T-helper 17 cell (primary cell): ENCODE measurements around the gene SUPT3H. TPM values are rescaled to one million over a fixed set of nuclear protein-coding genes. Genes with fewer than 3 reads are reported as not detected.

Source experiments
- ATAC-seq: fragments of 150-1000 bp; cut with Tn5 transposase; 2 replicates; pipeline ENCODE4 v1.10.0; 2021; ENCODE audit warnings: mild to moderate bottlenecking, moderate library complexity
- DNase-seq, 3 donors: peaks; one replicate each; pipeline versions ENCODE4 v3.0.0 to v3.0.0-alpha.2; 2020 to 2021
- H3K9me3 ChIP-seq: one replicate; pipeline ENCODE4 v1.7.0; 2013; ENCODE audit warnings: low read length, mild to moderate bottlenecking; ENCODE audit not compliant: control insufficient read depth, poor library complexity, severe bottlenecking
- H3K27ac Mint-ChIP-seq: one replicate; pipeline ENCODE4 v1.8.0; 2022; ENCODE audit warnings: mild to moderate bottlenecking, moderate library complexity, mixed read lengths
- H3K27me3 Mint-ChIP-seq: one replicate; pipeline ENCODE4 v1.8.0; 2022; ENCODE audit warnings: mixed read lengths
- H3K36me3 Mint-ChIP-seq: one replicate; pipeline ENCODE4 v1.8.0; 2022; ENCODE audit warnings: low read depth, mixed read lengths
- H3K4me1 Mint-ChIP-seq: one replicate; pipeline ENCODE4 v1.8.0; 2022; ENCODE audit warnings: mild to moderate bottlenecking, mixed read lengths
- H3K4me3 Mint-ChIP-seq: one replicate; pipeline ENCODE4 v1.8.0; 2022; ENCODE audit warnings: mild to moderate bottlenecking, moderate library complexity, mixed read lengths
- total RNA-seq, 4 donors: library from RNA in 2 of 4; stranded (reverse) in 2 of 4; gene quantifications; one replicate each; pipeline ENCODE4 v1.2.3 and lab custom pipeline; 2022 to 2026

The SUPT3H gene
- total RNA-seq, 2 donors from 2014 or later: 10.8 to 17.6 TPM

GRCh38 chr6:45327956-45328522 lies 49.7 kb downstream of the SUPT3H start, which contains the start of gene RUNX2:
Gene RUNX2 (plus strand): TSS chr6:45328330. CDS start chr6:45328727, 397 bp downstream.
- DNase-seq (no peak), ATAC-seq (no peak)
- H3K4me3 Mint-ChIP-seq: peak within 1 kb of the TSS; percentile 57
- no peaks in the 10 kb centered on the region for H3K27me3 Mint-ChIP-seq
- no peaks in the 10 kb centered on the region for H3K36me3 Mint-ChIP-seq
- H3K9me3 ChIP-seq: no peaks in the 10 kb centered on the region
- peak within 1 kb of the TSS; percentile 41 for H3K27ac Mint-ChIP-seq
- H3K4me1 Mint-ChIP-seq: peaks cover 12% of the 10 kb centered on the region

GRCh38 chr6:45326698-45327417 lies 50.9 kb downstream of the SUPT3H start:
- no peak for DNase-seq
- no peak for ATAC-seq
- H3K4me3 Mint-ChIP-seq: no peak overlapping the region
- H3K4me1 Mint-ChIP-seq: peaks cover 12% of the 10 kb centered on the region
- H3K27me3 Mint-ChIP-seq: no peaks in the 10 kb centered on the region
- H3K27ac Mint-ChIP-seq: peak overlapping the region; percentile 41
- no peaks in the 10 kb centered on the region for H3K9me3 ChIP-seq
- no peaks in the 10 kb centered on the region for H3K36me3 Mint-ChIP-seq

GRCh38 chr6:45323656-45324224 lies 54.0 kb downstream of the SUPT3H start:
- H3K27ac Mint-ChIP-seq: peak overlapping the region; percentile 37
- no peak for DNase-seq
- no peaks in the 10 kb centered on the region for H3K27me3 Mint-ChIP-seq
- ATAC-seq: peak; percentile 57
- H3K4me1 Mint-ChIP-seq: peaks cover 13% of the 10 kb centered on the region
- H3K36me3 Mint-ChIP-seq: no peaks in the 10 kb centered on the region
- H3K9me3 ChIP-seq: no peaks in the 10 kb centered on the region
- no peak overlapping the region for H3K4me3 Mint-ChIP-seq

GRCh38 chr6:45320349-45320748 lies 57.4 kb downstream of the SUPT3H start:
- Mint-ChIP-seq H3K27me3 (no peaks in the 10 kb centered on the region), H3K36me3 (peaks cover 2% of the 10 kb centered on the region), H3K27ac (no peak overlapping the region), H3K4me3 (no peak overlapping the region), H3K4me1 (peaks cover 13% of the 10 kb centered on the region)
- H3K9me3 ChIP-seq: no peaks in the 10 kb centered on the region
- ATAC-seq (no peak), DNase-seq (no peak)

- Mint-ChIP-seq H3K36me3 (peaks cover 2% of the 10 kb centered on the region), H3K4me1 (peaks cover 24% of the 10 kb centered on the region), H3K27ac (no peak overlapping the region), H3K4me3 (no peak overlapping the region), H3K27me3 (no peaks in the 10 kb centered on the region)
- no peaks in the 10 kb centered on the region for H3K9me3 ChIP-seq
- DNase-seq (no peak), ATAC-seq (no peak)
Measured at GRCh38 chr6:45314146-45314545, 63.6 kb downstream of the SUPT3H start.

GRCh38 chr6:45310118-45310788 lies 67.5 kb downstream of the SUPT3H start:
- Mint-ChIP-seq H3K4me1 (peaks cover 24% of the 10 kb centered on the region), H3K36me3 (no peaks in the 10 kb centered on the region), H3K27ac (peak overlapping the region; percentile 85), H3K4me3 (peak overlapping the region; percentile 66), H3K27me3 (no peaks in the 10 kb centered on the region)
- peak; percentile 83 for ATAC-seq
- H3K9me3 ChIP-seq: no peaks in the 10 kb centered on the region
- DNase-seq: peak in 2 of 3 donors; percentile 6 to 11

GRCh38 chr6:45305546-45305945 lies 72.2 kb downstream of the SUPT3H start:
- no peak overlapping the region for H3K4me3 Mint-ChIP-seq
- H3K36me3 Mint-ChIP-seq: no peaks in the 10 kb centered on the region
- H3K27me3 Mint-ChIP-seq: no peaks in the 10 kb centered on the region
- DNase-seq: no peak
- no peaks in the 10 kb centered on the region for H3K9me3 ChIP-seq
- H3K27ac Mint-ChIP-seq: no peak overlapping the region
- H3K4me1 Mint-ChIP-seq: peaks cover 14% of the 10 kb centered on the region
- no peak for ATAC-seq

GRCh38 chr6:45302832-45303231 lies 74.9 kb downstream of the SUPT3H start:
- H3K9me3 ChIP-seq: no peaks in the 10 kb centered on the region
- Mint-ChIP-seq H3K36me3 (no peaks in the 10 kb centered on the region), H3K4me3 (no peak overlapping the region), H3K27ac (no peak overlapping the region), H3K27me3 (no peaks in the 10 kb centered on the region), H3K4me1 (peaks cover 8% of the 10 kb centered on the region)
- ATAC-seq: no peak
- DNase-seq: no peak

GRCh38 chr6:45301348-45302142 lies 76.2 kb downstream of the SUPT3H start:
- Mint-ChIP-seq H3K36me3 (no peaks in the 10 kb centered on the region), H3K27ac (peak overlapping the region; percentile 66), H3K4me3 (no peak overlapping the region), H3K4me1 (peaks cover 9% of the 10 kb centered on the region), H3K27me3 (no peaks in the 10 kb centered on the region)
- no peaks in the 10 kb centered on the region for H3K9me3 ChIP-seq
- no peak for ATAC-seq
- DNase-seq: no peak

- H3K4me3 Mint-ChIP-seq: no peak overlapping the region
- H3K36me3 Mint-ChIP-seq: no peaks in the 10 kb centered on the region
- H3K27ac Mint-ChIP-seq: peak overlapping the region; percentile 66
- ATAC-seq (no peak), DNase-seq (no peak)
- H3K9me3 ChIP-seq: no peaks in the 10 kb centered on the region
- peaks cover 9% of the 10 kb centered on the region for H3K4me1 Mint-ChIP-seq
- no peaks in the 10 kb centered on the region for H3K27me3 Mint-ChIP-seq
Measured at GRCh38 chr6:45300736-45301135, 77.0 kb downstream of the SUPT3H start.

GRCh38 chr6:45299096-45299581 lies 78.6 kb downstream of the SUPT3H start:
- Mint-ChIP-seq H3K4me3 (no peak overlapping the region), H3K4me1 (peaks cover 12% of the 10 kb centered on the region), H3K27ac (no peak overlapping the region), H3K36me3 (no peaks in the 10 kb centered on the region), H3K27me3 (no peaks in the 10 kb centered on the region)
- H3K9me3 ChIP-seq: no peaks in the 10 kb centered on the region
- no peak for DNase-seq
- no peak for ATAC-seq

- no peaks in the 10 kb centered on the region for H3K9me3 ChIP-seq
- no peaks in the 10 kb centered on the region for H3K36me3 Mint-ChIP-seq
- ATAC-seq (no peak), DNase-seq (no peak)
- peaks cover 28% of the 10 kb centered on the region for H3K4me1 Mint-ChIP-seq
- H3K27ac Mint-ChIP-seq: no peak overlapping the region
- H3K27me3 Mint-ChIP-seq: no peaks in the 10 kb centered on the region
- H3K4me3 Mint-ChIP-seq: no peak overlapping the region
Measured at GRCh38 chr6:45297320-45297719, 80.4 kb downstream of the SUPT3H start.
